Ishikawa (cell line): ENCODE results near the gene PKD2.

Source experiments
- CEBPB ChIP-seq: IDR thresholded peaks from 2 replicates; pipeline ENCODE4 v1.6.1; 2012
- CREB1 ChIP-seq: IDR thresholded peaks from 2 replicates; pipeline ENCODE4 v1.6.1; 2012; ENCODE audit warnings: low read depth
- EGR1 ChIP-seq: IDR thresholded peaks from 2 replicates; pipeline ENCODE4 v1.6.1; 2012
- EP300 ChIP-seq: IDR thresholded peaks from 2 replicates; pipeline ENCODE4 v1.6.1; 2012; ENCODE audit warnings: borderline replicate concordance
- FOXM1 ChIP-seq: IDR thresholded peaks from 2 replicates; pipeline ENCODE4 v1.6.1; 2012; ENCODE audit warnings: low read depth, borderline replicate concordance
- MAX ChIP-seq: IDR thresholded peaks from 2 replicates; pipeline ENCODE4 v1.6.1; 2012
- NFIC ChIP-seq: IDR thresholded peaks from 2 replicates; pipeline ENCODE4 v1.6.1; 2012
- RAD21 ChIP-seq: IDR thresholded peaks from 2 replicates; pipeline ENCODE4 v1.6.1; 2012; ENCODE audit warnings: low read depth
- TAF1 ChIP-seq: IDR thresholded peaks from 2 replicates; pipeline ENCODE4 v1.6.1; 2012; ENCODE audit warnings: low read depth, mild to moderate bottlenecking
- TCF12 ChIP-seq: IDR thresholded peaks from 2 replicates; pipeline ENCODE4 v1.6.1; 2012; ENCODE audit warnings: low read depth
- TEAD4 ChIP-seq: IDR thresholded peaks from 2 replicates; pipeline ENCODE4 v1.6.1; 2012
- USF1 ChIP-seq: IDR thresholded peaks from 2 replicates; pipeline ENCODE4 v1.6.1; 2012
- YY1 ChIP-seq: IDR thresholded peaks from 2 replicates; pipeline ENCODE4 v1.6.1; 2012; ENCODE audit warnings: low read depth
- ZBTB7A ChIP-seq: IDR thresholded peaks from 2 replicates; pipeline ENCODE4 v1.6.1; 2012; ENCODE audit warnings: low read depth
- TF ChIP-seq, protein P1 (sequence below): IDR thresholded peaks from 2 replicates; pipeline ENCODE4 v1.6.1; 2012; ENCODE audit warnings: low read depth, mild to moderate bottlenecking

The PKD2 gene

DNA sequence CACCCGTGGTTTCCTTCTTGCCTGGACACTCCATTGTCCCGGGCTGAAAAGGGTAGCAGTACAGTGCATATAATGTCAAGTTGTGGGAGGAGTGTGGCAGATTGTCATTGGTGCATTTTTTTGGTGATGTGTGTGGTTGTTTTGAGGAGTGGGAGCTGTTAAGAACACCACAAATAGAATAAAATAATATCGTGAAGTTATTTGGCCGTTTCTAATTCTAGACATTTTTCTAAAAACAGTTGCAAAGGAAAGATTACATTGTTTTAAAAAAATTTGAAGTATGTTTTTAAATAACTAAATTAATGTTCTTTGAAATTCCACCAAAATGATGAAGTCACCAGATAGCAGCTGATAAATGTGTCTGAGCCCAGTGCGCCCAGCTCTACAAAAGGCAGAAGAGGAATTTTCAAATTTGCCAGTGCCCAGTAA lies 1.3 kb downstream of the PKD2 start:
- TF ChIP-seq EP300 (no peak), TCF12 (no peak), EGR1 (no peak), YY1 (no peak), TEAD4 (no peak)

DNA sequence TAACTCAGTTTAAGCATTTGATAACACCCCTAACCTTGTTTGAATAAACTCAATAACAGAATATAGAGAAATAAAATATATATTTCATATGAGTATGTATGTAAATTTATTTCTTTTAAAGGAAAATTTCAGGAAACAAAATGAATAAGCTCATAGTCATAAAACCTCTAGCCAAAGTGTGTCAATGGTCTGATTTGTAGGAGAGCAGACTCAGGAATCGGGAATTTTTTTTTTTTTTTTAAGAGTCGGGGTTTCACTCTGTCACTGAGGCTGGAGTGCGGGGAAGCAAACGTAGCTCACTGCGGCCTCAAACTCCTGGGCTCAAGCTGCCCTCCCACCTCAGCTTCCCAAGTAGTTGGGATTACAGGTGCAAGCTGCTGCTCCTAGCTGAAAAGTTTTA lies 2.4 kb downstream of the PKD2 start:
- TF ChIP-seq MAX, result no peak
- no peak for TF ChIP-seq RAD21
- no peak for TF ChIP-seq USF1

GRCh38 chr4:88010966-88011365 lies 3.5 kb downstream of the PKD2 start:
- TF ChIP-seq, protein P1, sequence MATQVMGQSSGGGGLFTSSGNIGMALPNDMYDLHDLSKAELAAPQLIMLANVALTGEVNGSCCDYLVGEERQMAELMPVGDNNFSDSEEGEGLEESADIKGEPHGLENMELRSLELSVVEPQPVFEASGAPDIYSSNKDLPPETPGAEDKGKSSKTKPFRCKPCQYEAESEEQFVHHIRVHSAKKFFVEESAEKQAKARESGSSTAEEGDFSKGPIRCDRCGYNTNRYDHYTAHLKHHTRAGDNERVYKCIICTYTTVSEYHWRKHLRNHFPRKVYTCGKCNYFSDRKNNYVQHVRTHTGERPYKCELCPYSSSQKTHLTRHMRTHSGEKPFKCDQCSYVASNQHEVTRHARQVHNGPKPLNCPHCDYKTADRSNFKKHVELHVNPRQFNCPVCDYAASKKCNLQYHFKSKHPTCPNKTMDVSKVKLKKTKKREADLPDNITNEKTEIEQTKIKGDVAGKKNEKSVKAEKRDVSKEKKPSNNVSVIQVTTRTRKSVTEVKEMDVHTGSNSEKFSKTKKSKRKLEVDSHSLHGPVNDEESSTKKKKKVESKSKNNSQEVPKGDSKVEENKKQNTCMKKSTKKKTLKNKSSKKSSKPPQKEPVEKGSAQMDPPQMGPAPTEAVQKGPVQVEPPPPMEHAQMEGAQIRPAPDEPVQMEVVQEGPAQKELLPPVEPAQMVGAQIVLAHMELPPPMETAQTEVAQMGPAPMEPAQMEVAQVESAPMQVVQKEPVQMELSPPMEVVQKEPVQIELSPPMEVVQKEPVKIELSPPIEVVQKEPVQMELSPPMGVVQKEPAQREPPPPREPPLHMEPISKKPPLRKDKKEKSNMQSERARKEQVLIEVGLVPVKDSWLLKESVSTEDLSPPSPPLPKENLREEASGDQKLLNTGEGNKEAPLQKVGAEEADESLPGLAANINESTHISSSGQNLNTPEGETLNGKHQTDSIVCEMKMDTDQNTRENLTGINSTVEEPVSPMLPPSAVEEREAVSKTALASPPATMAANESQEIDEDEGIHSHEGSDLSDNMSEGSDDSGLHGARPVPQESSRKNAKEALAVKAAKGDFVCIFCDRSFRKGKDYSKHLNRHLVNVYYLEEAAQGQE, result no peak
- TF ChIP-seq NFIC (no peak), CREB1 (no peak), RAD21 (no peak), MAX (no peak), TEAD4 (no peak), EP300 (no peak), ZBTB7A (no peak), USF1 (no peak), EGR1 (no peak), FOXM1 (no peak), CEBPB (no peak), TAF1 (no peak)

DNA sequence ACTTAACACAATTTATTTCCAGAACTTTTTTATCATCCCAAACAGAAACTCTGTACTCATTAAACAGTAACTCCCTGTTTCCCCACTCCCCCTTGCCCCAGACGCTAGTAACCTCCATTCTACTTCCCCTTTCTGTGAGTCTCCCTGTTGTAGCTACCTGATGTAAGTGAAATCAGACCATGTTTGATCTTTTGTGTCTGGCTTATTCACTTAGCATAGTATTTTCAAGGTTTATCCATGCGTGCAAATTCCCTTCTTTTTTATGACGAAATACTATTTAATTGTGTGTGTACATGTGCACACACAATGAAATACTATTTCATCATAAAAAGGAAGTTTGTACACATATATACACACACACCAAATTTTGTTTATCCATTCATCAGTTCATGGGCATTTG lies 5.2 kb downstream of the PKD2 start:
- no peak for TF ChIP-seq CEBPB

GRCh38 chr4:88014386-88014905 lies 7.0 kb downstream of the PKD2 start:
- TF ChIP-seq MAX (no peak), CEBPB (no peak), NFIC (no peak), EGR1 (no peak), USF1 (no peak), TEAD4 (no peak), TAF1 (no peak), EP300 (no peak), YY1 (no peak), ZBTB7A (no peak), RAD21 (no peak), TCF12 (no peak), FOXM1 (no peak), CREB1 (no peak)
- TF ChIP-seq, protein P1, result no peak

DNA sequence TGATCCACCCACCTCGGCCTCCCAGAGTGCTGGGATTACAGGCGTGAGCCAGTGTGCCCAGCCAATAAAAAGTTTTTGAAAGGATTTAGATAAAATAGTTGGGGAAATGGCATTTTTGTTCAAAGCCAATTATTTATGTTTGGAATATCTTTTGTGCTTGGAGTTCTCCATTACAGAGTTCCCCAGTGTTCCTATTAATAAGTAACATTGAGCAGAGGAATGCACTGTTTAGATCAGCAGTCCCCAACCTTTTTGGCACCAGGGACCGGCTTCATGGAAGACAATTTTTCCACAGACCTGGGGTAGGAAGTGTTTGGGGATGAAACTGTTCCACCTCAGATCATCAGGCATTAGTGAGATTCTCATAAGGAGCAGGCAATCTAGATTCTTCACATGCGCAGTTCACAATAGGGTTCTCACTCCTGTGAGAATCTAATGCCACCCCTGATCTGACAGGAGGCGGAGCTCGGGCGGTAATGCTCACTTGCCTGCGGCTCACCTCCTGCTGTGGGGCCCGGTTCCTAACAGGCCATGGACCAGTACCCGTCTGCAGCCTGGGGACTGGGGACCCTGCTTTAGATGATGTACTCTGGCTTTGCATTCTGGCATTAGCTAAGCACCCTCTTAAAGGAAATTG lies 8.3 kb downstream of the PKD2 start:
- TF ChIP-seq YY1, result no peak
- TF ChIP-seq CREB1, result no peak
- no peak for TF ChIP-seq ZBTB7A
- TF ChIP-seq, protein P1, result no peak
- TF ChIP-seq FOXM1, result no peak
- no peak for TF ChIP-seq USF1
- TF ChIP-seq TAF1, result no peak
- TF ChIP-seq TCF12, result no peak
- no peak for TF ChIP-seq NFIC
- no peak for TF ChIP-seq MAX
- no peak for TF ChIP-seq EGR1
- TF ChIP-seq RAD21, result no peak
- TF ChIP-seq TEAD4, result no peak
- TF ChIP-seq EP300, result no peak
- TF ChIP-seq CEBPB, result no peak
